ENCODE measurements around the gene OR52E4.

OR52E4 gene

DNA sequence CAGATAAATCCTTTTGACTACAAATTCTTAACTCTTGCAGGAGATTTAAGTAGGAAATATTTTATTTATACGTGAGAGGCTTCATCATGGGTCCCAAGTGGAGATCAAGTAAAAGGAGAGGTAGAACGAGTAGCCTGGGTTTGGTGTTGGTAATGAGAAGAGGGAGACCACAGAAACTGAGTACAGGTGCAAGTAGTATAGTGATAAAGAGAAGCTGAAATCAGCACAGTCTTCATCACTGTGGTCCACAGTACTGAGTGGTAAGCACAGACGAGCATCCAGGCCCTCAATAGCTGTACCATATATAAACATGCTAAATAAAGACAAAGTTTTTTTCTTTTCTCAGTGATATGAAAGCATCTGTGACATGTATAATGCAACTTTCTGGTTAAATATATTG, 6.7 kb downstream of the OR52E4 start:
- no peak overlapping the region for H3K4me3 ChIP-seq (ENCODE audit: low read depth in 1 of 2, low read length in 2 of 2)
- H3K4me1 ChIP-seq (ENCODE audit: control insufficient read depth in 1 of 2, insufficient read depth in 2 of 2, low read length in 2 of 2), result no peaks in the 10 kb centered on the region
- H3K36me3 ChIP-seq (ENCODE audit: control insufficient read depth in 1 of 2, insufficient read depth in 2 of 2, low read length in 2 of 2), result no peaks in the 10 kb centered on the region
- no peak overlapping the region for H3K27ac ChIP-seq (ENCODE audit: low read length)
- H3K9me3 ChIP-seq (ENCODE audit: control insufficient read depth in 1 of 2, low read length in 2 of 2), result no peaks in the 10 kb centered on the region
- H3K27me3 ChIP-seq (ENCODE audit: low read depth, low read length), result no peaks in the 10 kb centered on the region

DNA sequence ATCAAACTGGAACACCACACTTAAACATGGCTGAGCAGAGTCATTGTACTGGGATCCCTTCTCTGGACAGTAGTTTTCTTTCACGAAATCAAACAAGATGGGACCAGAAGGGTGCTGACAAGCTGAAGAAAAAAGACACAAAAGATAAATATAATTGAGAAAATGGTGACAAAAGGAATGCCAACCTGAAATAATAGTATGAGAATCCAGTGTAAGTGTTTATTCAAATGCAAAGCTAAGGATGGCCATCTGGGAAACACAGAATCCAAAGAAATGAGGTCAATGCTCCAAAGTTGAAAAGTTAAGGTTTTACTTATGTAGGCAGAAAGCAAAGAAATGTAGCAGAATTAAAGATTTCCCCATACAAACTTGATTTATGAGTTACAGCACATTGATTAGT, 7.2 kb downstream of the OR52E4 start:
- no peaks in the 10 kb centered on the region for H3K36me3 ChIP-seq (ENCODE audit: control insufficient read depth in 1 of 2, insufficient read depth in 2 of 2, low read length in 2 of 2)
- no peak overlapping the region for H3K4me3 ChIP-seq (ENCODE audit: low read depth in 1 of 2, low read length in 2 of 2)
- H3K9me3 ChIP-seq (ENCODE audit: control insufficient read depth in 1 of 2, low read length in 2 of 2), result no peaks in the 10 kb centered on the region
- H3K27ac ChIP-seq (ENCODE audit: low read length), result no peak overlapping the region
- no peaks in the 10 kb centered on the region for H3K4me1 ChIP-seq (ENCODE audit: control insufficient read depth in 1 of 2, insufficient read depth in 2 of 2, low read length in 2 of 2)
- H3K27me3 ChIP-seq (ENCODE audit: low read depth, low read length), result no peaks in the 10 kb centered on the region

DNA sequence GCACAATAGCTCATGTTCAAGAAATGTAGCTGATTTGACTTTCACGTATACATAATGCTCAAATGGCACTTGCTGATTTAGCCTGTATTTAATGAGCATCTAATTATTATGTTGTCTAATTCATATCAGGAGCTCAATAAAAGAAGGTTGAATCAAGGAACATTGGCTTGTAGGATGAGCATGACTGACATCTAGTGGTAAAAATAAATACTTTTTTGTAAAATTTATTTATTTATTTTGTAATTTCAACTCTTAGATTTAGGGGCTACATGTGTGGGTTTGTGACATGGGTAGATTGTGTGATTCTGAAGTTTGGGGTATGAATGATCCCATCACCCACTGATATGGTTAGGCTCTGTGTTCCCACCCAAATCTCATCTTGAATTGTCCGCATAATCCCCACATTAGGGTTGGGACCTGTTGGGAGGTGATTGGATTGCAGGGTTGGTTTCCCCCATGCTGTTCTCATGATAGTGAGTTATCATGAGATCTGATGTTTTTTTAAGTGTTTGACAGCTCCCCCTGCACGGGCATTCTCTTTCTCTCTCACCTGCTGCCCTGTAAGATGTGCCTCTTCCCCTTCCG, 10.9 kb downstream of the OR52E4 start:
- no peaks in the 10 kb centered on the region for H3K4me1 ChIP-seq (ENCODE audit: control insufficient read depth in 1 of 2, insufficient read depth in 2 of 2, low read length in 2 of 2)
- H3K36me3 ChIP-seq (ENCODE audit: control insufficient read depth in 1 of 2, insufficient read depth in 2 of 2, low read length in 2 of 2), result no peaks in the 10 kb centered on the region
- H3K27ac ChIP-seq (ENCODE audit: low read length), result no peak overlapping the region
- no peaks in the 10 kb centered on the region for H3K9me3 ChIP-seq (ENCODE audit: control insufficient read depth in 1 of 2, low read length in 2 of 2)
- H3K27me3 ChIP-seq (ENCODE audit: low read depth, low read length), result no peaks in the 10 kb centered on the region
- no peak overlapping the region for H3K4me3 ChIP-seq (ENCODE audit: low read depth in 1 of 2, low read length in 2 of 2)

DNA sequence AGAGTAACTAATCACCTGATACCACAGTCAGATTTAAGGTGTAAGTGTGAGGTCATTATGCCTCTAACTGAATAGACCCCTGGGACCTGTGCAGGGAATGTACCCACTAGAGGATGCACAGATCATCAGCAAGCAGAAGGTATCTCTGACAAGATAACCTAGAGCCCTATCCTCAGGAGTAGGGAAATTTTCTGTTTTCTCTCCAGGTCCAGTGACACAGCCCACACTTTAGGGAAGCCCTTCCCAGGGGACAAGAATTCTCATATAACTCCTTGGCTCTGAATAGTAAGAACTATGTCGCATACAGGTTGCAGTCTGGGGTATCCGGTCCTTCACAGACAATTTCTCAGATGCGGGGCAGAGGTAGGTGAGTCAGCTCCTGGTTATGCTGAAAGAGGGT, 12.5 kb downstream of the OR52E4 start, which contains the start of gene OR52E5:
Gene OR52E5 (plus strand): TSS at position 301 of the 400 bp plus-strand sequence. CDS start 7,569 bp downstream, outside the sequence.
- Histone ChIP-seq H3K9me3 (ENCODE audit: control insufficient read depth in 1 of 2, low read length in 2 of 2) (no peaks in the 10 kb centered on the region), H3K36me3 (ENCODE audit: control insufficient read depth in 1 of 2, insufficient read depth in 2 of 2, low read length in 2 of 2) (no peaks in the 10 kb centered on the region)

DNA sequence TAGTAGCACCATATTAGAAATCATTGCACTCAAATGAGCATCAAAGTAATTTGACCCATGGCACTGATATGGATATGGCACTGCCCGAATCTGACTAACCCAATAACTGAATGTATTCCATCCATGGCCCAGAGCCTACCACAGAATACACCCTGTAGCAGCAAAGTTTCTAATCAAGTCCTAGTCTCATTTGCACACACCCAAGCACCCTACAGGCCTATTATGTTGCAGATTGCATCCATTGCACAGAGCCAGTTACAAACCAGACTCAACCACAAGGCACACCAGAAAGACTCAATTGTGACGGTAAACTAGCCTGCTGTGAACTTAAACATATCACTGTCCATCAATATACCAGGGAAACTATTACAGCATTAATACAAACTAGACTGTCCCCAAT, 19.1 kb downstream of the OR52E4 start:
- no peaks in the 10 kb centered on the region for H3K36me3 ChIP-seq (ENCODE audit: control insufficient read depth in 1 of 2, insufficient read depth in 2 of 2, low read length in 2 of 2)

More for the DNA sequence above, 12.5 kb downstream of the OR52E4 start, which contains the start of gene OR52E5:
- Histone ChIP-seq H3K4me3 (ENCODE audit: low read depth in 1 of 2, low read length in 2 of 2) (no peak within 1 kb of the TSS), H3K4me1 (ENCODE audit: control insufficient read depth in 1 of 2, insufficient read depth in 2 of 2, low read length in 2 of 2) (no peaks in the 10 kb centered on the region), H3K27me3 (ENCODE audit: low read depth, low read length) (no peaks in the 10 kb centered on the region), H3K27ac (ENCODE audit: low read length) (no peak within 1 kb of the TSS)

DNA sequence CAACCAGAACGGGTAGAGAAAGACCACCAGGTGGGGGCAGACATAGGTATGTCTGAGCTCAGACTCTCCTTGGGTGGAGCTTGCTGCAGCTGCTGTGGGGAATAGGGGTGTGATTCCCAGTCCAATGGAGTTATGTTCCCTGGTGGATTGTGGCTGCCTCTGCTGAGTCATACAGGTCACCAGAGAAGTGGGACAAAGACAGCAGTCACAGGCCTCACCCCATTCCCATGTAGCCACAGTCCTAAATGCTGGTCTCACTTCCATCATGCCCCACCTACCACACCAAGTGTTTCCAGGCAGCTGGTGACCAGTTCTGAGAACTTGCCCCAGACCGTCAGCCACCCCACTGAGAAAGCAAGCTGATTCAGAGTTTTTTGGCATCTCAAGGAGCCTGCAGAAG, 30.1 kb downstream of the OR52E4 start:
- H3K27ac ChIP-seq (ENCODE audit: low read length), result no peak overlapping the region
- H3K27me3 ChIP-seq (ENCODE audit: low read depth, low read length), result no peaks in the 10 kb centered on the region
- no peaks in the 10 kb centered on the region for H3K36me3 ChIP-seq (ENCODE audit: control insufficient read depth in 1 of 2, insufficient read depth in 2 of 2, low read length in 2 of 2)
- H3K4me3 ChIP-seq (ENCODE audit: low read depth in 1 of 2, low read length in 2 of 2), result no peak overlapping the region
- peaks cover 0 to 5% of the 10 kb centered on the region in 2 donors for H3K9me3 ChIP-seq (ENCODE audit: control insufficient read depth in 1 of 2, low read length in 2 of 2)
- H3K4me1 ChIP-seq (ENCODE audit: control insufficient read depth in 1 of 2, insufficient read depth in 2 of 2, low read length in 2 of 2), result no peaks in the 10 kb centered on the region

More for the DNA sequence above, 19.1 kb downstream of the OR52E4 start:
- H3K9me3 ChIP-seq (ENCODE audit: control insufficient read depth in 1 of 2, low read length in 2 of 2), result no peaks in the 10 kb centered on the region
- no peaks in the 10 kb centered on the region for H3K27me3 ChIP-seq (ENCODE audit: low read depth, low read length)
- H3K27ac ChIP-seq (ENCODE audit: low read length), result no peak overlapping the region
- H3K4me1 ChIP-seq (ENCODE audit: control insufficient read depth in 1 of 2, insufficient read depth in 2 of 2, low read length in 2 of 2), result no peaks in the 10 kb centered on the region
- H3K4me3 ChIP-seq (ENCODE audit: low read depth in 1 of 2, low read length in 2 of 2), result no peak overlapping the region

DNA sequence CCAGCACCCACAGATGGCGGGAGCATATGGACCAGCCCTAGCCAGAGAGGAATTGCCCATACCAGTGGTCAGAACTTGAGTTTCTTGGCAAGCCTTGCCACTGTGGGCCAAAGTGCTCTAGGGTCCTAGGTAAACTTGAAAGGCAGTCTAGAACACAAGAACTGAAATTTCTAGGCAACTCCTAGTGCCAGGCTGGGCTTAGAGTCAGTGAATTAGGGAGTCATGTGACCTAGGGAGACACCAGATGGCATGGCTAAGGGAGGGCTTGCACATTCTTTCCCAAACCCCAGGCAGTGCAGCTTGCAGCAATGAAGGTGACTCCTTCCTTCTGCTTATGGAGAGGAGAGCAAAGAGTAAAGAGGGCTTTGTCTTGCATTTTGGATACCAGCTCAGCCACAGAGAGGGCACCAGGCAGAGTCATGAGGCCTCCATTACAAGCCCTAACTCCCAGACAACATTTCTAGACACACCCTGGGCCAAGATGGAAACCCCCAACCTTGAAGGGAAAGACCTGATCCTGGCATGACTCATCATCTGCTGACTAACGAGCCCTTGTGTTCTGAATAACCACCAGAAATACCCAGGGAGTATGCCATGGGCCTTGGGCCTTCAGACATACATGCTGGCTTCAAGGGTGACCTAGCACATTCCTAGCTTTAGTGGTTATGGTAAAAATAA, 42.5 kb downstream of the OR52E4 start:
- no peak overlapping the region for H3K4me3 ChIP-seq (ENCODE audit: low read depth in 1 of 2, low read length in 2 of 2)
- H3K4me1 ChIP-seq (ENCODE audit: control insufficient read depth in 1 of 2, insufficient read depth in 2 of 2, low read length in 2 of 2), result no peaks in the 10 kb centered on the region
- H3K27me3 ChIP-seq (ENCODE audit: low read depth, low read length), result no peaks in the 10 kb centered on the region
- H3K27ac ChIP-seq (ENCODE audit: low read length), result no peak overlapping the region
- H3K36me3 ChIP-seq (ENCODE audit: control insufficient read depth in 1 of 2, insufficient read depth in 2 of 2, low read length in 2 of 2), result no peaks in the 10 kb centered on the region
- peaks cover 0 to 6% of the 10 kb centered on the region in 2 donors for H3K9me3 ChIP-seq (ENCODE audit: control insufficient read depth in 1 of 2, low read length in 2 of 2)

DNA sequence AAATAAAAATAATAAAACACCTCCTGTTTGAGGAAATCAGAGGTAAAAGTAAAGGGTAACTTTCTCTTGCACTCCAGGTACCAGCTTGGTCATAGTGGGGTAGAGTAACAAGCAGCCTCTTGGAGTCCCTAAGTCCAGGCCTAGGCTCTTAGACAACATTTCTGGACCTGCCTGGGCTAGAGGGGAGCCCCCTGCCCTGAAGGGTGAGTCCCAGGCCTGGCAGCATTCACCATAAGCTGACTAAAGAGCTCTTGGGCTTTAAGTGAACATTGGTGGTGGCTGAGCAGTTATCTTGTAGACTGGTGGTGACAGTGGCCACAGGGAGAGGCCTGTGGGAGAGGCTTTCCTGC, 43.0 kb downstream of the OR52E4 start:
- no peaks in the 10 kb centered on the region for H3K27me3 ChIP-seq (ENCODE audit: low read depth, low read length)
- H3K27ac ChIP-seq (ENCODE audit: low read length), result no peak overlapping the region
- no peak overlapping the region for H3K4me3 ChIP-seq (ENCODE audit: low read depth in 1 of 2, low read length in 2 of 2)
- no peaks in the 10 kb centered on the region for H3K4me1 ChIP-seq (ENCODE audit: control insufficient read depth in 1 of 2, insufficient read depth in 2 of 2, low read length in 2 of 2)
- H3K36me3 ChIP-seq (ENCODE audit: control insufficient read depth in 1 of 2, insufficient read depth in 2 of 2, low read length in 2 of 2), result no peaks in the 10 kb centered on the region
- peaks cover 0 to 11% of the 10 kb centered on the region in 2 donors for H3K9me3 ChIP-seq (ENCODE audit: control insufficient read depth in 1 of 2, low read length in 2 of 2)

DNA sequence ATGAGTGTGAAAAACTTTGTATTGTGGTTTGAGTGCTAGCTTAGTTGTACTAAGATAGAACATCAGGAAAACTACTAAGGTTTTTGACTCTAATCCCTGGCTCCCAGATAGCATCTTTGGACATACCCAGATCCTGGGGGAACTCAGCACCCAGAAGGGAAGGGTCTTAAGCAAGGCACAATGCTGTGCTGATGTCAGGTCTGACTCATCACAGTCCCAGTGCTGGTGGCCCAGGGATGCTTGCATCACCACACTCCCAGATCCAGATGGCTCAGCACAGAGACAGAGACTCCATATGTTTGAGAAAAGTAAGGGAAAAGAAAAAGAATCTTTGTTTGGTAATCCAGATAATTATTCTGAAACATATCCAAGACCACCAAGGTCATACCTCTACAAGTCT, 43.4 kb downstream of the OR52E4 start:
- H3K9me3 ChIP-seq (ENCODE audit: control insufficient read depth in 1 of 2, low read length in 2 of 2), result peaks cover 0 to 13% of the 10 kb centered on the region in 2 donors
- no peaks in the 10 kb centered on the region for H3K4me1 ChIP-seq (ENCODE audit: control insufficient read depth in 1 of 2, insufficient read depth in 2 of 2, low read length in 2 of 2)
- no peak overlapping the region for H3K27ac ChIP-seq (ENCODE audit: low read length)
- H3K36me3 ChIP-seq (ENCODE audit: control insufficient read depth in 1 of 2, insufficient read depth in 2 of 2, low read length in 2 of 2), result no peaks in the 10 kb centered on the region
- H3K27me3 ChIP-seq (ENCODE audit: low read depth, low read length), result no peaks in the 10 kb centered on the region
- no peak overlapping the region for H3K4me3 ChIP-seq (ENCODE audit: low read depth in 1 of 2, low read length in 2 of 2)

DNA sequence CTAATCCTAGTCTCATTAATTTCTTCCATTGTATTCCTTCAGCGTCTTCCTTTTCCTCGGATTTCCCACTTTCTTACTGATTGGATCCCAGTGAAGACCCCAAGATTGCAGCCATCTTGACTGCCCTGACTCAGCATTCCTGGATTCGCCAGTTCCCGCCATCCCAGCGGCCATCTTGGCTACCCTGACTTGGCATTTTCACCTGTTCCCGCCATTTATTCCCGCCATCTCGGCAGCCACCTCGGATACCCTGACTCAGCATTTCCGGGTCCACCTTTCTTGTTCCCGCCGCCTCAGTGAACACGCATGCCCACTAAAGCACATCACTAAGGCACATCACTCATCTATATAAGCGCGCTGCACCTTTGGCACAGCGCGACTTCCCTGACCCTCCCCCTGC, 47.8 kb downstream of the OR52E4 start:
- H3K9me3 ChIP-seq (ENCODE audit: control insufficient read depth in 1 of 2, low read length in 2 of 2), result peaks cover 0 to 15% of the 10 kb centered on the region in 2 donors
- H3K4me3 ChIP-seq (ENCODE audit: low read depth in 1 of 2, low read length in 2 of 2), result no peak overlapping the region
- H3K4me1 ChIP-seq (ENCODE audit: control insufficient read depth in 1 of 2, insufficient read depth in 2 of 2, low read length in 2 of 2), result no peaks in the 10 kb centered on the region
- no peaks in the 10 kb centered on the region for H3K36me3 ChIP-seq (ENCODE audit: control insufficient read depth in 1 of 2, insufficient read depth in 2 of 2, low read length in 2 of 2)
- no peaks in the 10 kb centered on the region for H3K27me3 ChIP-seq (ENCODE audit: low read depth, low read length)
- no peak overlapping the region for H3K27ac ChIP-seq (ENCODE audit: low read length)

DNA sequence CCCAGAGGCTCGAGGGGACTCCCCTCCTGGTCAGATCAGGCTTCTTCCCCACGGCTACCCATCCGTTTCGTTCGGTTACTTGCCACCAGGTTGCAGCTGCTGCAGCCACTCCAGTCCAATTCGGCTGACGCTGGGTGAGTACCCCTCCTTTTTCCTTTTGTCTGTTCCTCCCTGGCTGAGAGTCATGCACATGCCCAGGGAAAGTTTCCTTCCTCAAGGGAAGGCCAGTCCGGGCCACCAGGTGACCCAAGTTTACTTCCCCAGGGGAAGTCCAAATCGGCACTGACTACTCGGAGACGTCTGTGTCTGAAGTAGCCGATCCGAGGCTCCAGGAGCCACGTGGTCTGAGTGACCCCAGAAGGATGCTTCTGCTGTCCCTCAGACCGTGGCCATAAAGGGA, 48.4 kb downstream of the OR52E4 start:
- Histone ChIP-seq H3K4me1 (ENCODE audit: control insufficient read depth in 1 of 2, insufficient read depth in 2 of 2, low read length in 2 of 2) (no peaks in the 10 kb centered on the region), H3K4me3 (ENCODE audit: low read depth in 1 of 2, low read length in 2 of 2) (no peak overlapping the region), H3K9me3 (ENCODE audit: control insufficient read depth in 1 of 2, low read length in 2 of 2) (peaks cover 0 to 15% of the 10 kb centered on the region in 2 donors), H3K27ac (ENCODE audit: low read length) (no peak overlapping the region), H3K27me3 (ENCODE audit: low read depth, low read length) (no peaks in the 10 kb centered on the region), H3K36me3 (ENCODE audit: control insufficient read depth in 1 of 2, insufficient read depth in 2 of 2, low read length in 2 of 2) (no peaks in the 10 kb centered on the region)
